GM04503 (cell line): ENCODE data around the gene PDLIM4.

Experiments
- DNase-seq: peaks from one replicate; pipeline ENCODE4 v3.0.0-alpha.2; 2012; ENCODE audit warnings: low read depth

The PDLIM4 gene

DNA sequence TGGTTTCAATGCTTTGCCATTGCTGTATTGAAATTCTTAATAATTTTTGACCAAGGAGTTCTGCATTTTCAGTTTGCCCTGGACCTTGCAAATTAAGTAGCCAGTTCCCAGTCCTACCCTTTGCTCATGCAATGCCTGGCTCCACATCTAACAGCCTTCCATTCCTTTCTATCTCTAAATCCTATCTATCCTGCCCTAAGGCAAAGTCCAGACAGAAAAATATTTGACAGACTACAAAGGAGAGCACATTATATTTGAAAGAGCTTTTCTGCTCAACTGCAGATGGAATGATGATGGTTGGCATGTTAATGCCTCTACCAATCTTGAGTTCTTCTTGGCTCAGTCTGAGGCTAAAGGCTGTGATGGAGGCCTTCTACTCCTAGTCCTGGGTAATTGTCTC lies 52.2 kb downstream of the PDLIM4 start:
- no peak for DNase-seq

DNA sequence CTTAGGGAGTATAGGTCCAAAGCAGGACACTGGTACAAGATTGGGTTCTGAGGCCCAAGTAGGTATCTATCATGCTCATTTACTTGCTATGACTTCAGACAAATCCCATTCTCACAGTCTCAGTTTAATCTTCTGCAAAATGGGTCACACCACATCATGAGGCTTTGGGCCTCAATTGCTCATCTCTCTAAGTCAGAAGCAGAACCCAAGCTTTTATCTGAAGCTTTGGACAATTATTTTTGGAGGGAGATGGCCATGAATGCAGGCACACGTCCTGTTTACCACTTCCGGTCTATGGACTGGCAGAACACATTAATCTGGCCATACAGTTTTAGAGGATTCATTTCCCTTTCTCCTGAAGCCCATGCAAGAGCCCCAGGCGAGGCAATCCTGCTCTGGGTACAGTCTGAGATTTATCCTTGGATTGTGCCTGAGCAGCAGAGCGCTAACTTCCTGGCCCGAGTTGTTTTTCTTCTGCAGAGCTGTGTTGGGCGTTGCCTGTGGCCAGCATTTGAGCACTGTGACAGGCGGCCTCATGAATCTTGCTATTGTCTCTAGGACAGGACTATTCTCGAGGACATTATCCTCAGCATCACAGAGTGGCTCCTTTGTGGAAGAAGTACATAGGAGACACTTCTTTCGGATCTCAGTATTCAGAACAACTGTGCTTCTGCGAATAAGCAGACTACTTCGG lies 52.8 kb downstream of the PDLIM4 start:
- no peak for DNase-seq

DNA sequence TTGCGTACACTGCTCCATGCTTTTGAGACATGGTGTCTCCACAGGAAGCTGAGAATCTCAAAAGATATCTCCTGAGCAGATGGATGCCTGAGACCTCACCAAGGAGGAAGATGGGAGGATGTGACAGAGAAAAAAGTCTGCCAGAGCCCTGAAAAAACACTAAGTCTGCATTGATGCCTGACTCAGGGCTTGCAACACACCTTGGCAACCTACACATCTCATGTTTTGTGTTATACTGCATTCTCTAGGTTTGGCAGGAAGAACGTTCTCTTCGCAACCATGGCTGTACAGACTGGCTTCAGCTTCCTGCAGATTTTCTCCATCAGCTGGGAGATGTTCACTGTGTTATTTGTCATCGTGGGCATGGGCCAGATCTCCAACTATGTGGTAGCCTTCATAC lies 55.9 kb downstream of the PDLIM4 start:
- no peak for DNase-seq

DNA sequence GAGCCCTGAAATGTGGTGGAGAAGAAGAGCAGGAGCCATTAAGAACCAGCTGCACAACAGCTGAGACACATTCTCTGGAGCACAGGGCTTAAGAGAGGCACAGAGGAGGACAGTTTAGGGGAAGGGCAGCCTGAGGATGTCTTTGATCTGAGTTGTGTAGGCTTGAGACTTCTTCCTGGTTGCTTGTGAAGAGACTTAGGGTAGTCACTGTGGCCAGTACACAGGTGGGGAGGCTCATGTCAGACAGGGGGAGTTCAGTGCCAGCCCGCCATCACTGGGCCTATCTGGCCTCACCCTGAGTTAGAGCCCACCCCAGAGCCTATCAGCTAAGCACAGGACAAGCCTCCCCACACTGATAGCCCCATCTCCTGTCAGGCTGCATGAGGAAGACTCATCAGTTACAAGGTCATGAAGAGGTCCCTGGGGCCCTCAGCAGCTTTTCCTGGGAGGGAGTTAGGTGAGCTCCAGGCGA lies 56.5 kb downstream of the PDLIM4 start:
- no peak for DNase-seq

DNA sequence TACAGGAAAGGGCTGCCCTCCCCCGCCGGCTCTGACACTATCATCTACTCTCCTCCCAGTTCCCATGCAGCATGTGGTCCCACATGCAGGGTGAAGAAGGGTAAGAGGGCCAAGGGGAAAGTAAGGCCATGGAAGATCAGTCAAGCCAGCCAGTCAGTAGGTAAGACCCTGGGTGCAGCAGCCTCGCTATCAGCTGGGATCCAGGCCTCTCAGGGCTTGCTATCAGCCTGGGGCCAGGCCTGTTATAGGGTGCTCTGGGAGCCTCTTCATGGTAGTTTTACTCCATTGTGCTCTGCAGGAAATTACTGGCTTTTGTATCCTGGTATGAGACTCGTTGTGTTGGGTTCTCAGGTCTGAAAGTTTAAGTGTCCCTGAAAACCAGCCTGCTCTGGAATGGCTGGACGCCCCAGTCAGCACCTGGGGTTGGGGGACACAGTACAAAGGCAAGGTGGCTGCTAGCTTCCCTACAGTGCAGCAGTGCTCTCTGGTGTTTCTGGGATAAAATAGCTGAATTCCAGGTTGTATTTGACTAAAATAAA lies 58.1 kb downstream of the PDLIM4 start:
- no peak for DNase-seq

DNA sequence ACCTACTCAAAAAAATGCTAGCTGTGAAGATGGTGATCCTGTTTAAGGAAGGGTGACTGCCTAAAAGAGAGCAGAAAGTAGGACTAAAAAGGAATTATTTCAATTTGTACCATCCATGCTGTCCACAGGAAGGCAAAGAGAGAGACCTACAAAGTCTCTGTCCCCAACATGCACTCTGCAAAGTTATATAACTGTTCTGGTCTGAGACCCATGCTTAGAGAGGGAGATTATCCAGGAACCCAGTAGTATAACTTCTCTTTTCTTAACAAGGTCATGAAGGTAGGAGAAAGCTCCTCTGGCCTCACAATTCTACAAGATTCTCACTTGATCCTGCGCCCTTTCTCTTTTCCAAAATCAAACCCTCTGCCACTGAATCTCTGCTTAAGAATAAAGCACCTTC lies 62.5 kb downstream of the PDLIM4 start:
- DNase-seq = no peak

DNA sequence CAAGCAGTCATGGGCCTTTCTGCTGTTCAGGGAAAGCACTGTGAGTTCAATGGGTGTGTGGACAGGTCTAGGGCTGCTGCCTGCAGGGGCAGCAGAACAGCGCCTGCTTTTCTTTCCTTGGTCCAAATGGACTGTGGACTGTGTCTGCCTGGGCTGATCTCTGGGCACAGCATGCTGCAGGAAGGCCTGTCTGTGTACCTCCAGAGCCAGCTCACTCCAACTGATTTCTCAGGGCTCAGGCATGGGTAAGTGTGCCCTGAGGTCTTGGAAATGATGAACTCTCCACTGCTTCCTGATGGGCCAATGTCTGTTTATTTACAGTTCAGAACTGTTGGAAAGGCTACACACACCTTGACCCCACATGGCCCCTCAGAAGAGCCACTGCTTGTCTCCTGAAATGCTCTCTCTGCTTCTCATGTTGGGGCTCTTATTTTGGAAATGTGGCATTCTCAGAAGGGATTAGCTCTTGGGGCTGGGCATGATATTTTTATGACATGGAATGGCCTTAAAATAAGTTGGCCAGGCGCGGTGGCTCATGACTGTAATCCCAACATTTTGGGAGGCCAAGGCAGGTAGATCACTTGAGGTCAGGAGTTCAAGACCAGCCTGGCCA lies 63.7 kb downstream of the PDLIM4 start:
- DNase-seq = no peak

DNA sequence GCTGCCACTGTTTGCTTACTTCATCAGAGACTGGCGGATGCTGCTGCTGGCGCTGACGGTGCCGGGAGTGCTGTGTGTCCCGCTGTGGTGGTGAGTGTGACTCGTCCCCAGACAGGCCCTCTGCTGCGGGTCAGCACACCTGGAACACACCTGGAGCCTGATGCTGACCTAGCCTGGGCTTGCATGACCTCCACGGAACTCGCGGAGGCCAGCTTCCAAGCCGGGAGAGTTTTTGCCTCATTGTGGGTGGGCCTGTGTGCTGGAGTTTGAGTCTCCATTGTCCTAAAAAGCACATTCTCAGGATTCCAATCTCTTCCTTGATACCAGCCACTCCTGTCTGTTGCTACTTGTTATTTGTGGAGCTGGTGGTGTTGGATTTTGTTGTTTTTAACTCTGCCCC lies 64.8 kb downstream of the PDLIM4 start:
- DNase-seq = no peak
